ENCODE measurements around the gene METTL26. TPM values are rescaled to one million over a fixed set of nuclear protein-coding genes. Genes with fewer than 3 reads are reported as not detected.

Gene METTL26
- total RNA-seq, 1 donor from 2014 or later, result 68.1 TPM

- H3K9me3 Mint-ChIP-seq (ENCODE audit: low read depth), result no peaks in the 10 kb centered on the region
- no peaks in the 10 kb centered on the region for H3K36me3 Mint-ChIP-seq (ENCODE audit: low read depth)
- no peaks in the 10 kb centered on the region for H3K27me3 Mint-ChIP-seq (ENCODE audit: low read depth)
- no peak for TF ChIP-seq CTCF (IDR thresholded peaks at IDR 0.05)
- DNase-seq (ENCODE audit: low spot score), result no peak
- peaks cover 27% of the 10 kb centered on the region for H3K4me1 Mint-ChIP-seq (ENCODE audit: low read depth)
- no peak overlapping the region for H3K4me3 Mint-ChIP-seq (ENCODE audit: unreplicated experiment)
- H3K27ac Mint-ChIP-seq (ENCODE audit: unreplicated experiment), result no peak overlapping the region
These were observed 4.2 kb downstream of the METTL26 start for GRCh38 chr16:631808-632358.

GRCh38 chr16:630815-631405 is 5.2 kb downstream of the METTL26 start, which contains the start of gene WFIKKN1:
WFIKKN1 (plus strand) TSS chr16:630985; CDS start chr16:631254, 269 bp downstream.
- H3K27me3 Mint-ChIP-seq (ENCODE audit: low read depth), result no peaks in the 10 kb centered on the region
- peaks cover 2% of the 10 kb centered on the region for H3K36me3 Mint-ChIP-seq (ENCODE audit: low read depth)
- no peak for TF ChIP-seq CTCF (IDR thresholded peaks at IDR 0.05)
- H3K9me3 Mint-ChIP-seq (ENCODE audit: low read depth), result no peaks in the 10 kb centered on the region
- peaks cover 30% of the 10 kb centered on the region for H3K4me1 Mint-ChIP-seq (ENCODE audit: low read depth)
- no peak within 1 kb of the TSS for H3K27ac Mint-ChIP-seq (ENCODE audit: unreplicated experiment)
- no peak within 1 kb of the TSS for H3K4me3 Mint-ChIP-seq (ENCODE audit: unreplicated experiment)
- no peak for DNase-seq (ENCODE audit: low spot score)

GRCh38 chr16:630249-630814 is 5.8 kb downstream of the METTL26 start:
- no peak overlapping the region for H3K4me3 Mint-ChIP-seq (ENCODE audit: unreplicated experiment)

GRCh38 chr16:629833-630248 is 6.3 kb downstream of the METTL26 start:
- no peak for DNase-seq (ENCODE audit: low spot score)
- Mint-ChIP-seq H3K4me3 (ENCODE audit: unreplicated experiment) (no peak overlapping the region), H3K4me1 (ENCODE audit: low read depth) (peaks cover 27% of the 10 kb centered on the region), H3K27me3 (ENCODE audit: low read depth) (no peaks in the 10 kb centered on the region), H3K27ac (ENCODE audit: unreplicated experiment) (no peak overlapping the region), H3K9me3 (ENCODE audit: low read depth) (no peaks in the 10 kb centered on the region), H3K36me3 (ENCODE audit: low read depth) (peaks cover 2% of the 10 kb centered on the region)
- TF ChIP-seq CTCF (IDR thresholded peaks at IDR 0.05), result no peak

More at GRCh38 chr16:630249-630814, 5.8 kb downstream of the METTL26 start:
- TF ChIP-seq CTCF (IDR thresholded peaks at IDR 0.05), result no peak
- DNase-seq (ENCODE audit: low spot score), result no peak
- Mint-ChIP-seq H3K27me3 (ENCODE audit: low read depth) (no peaks in the 10 kb centered on the region), H3K27ac (ENCODE audit: unreplicated experiment) (no peak overlapping the region), H3K9me3 (ENCODE audit: low read depth) (no peaks in the 10 kb centered on the region), H3K4me1 (ENCODE audit: low read depth) (peaks cover 30% of the 10 kb centered on the region), H3K36me3 (ENCODE audit: low read depth) (peaks cover 2% of the 10 kb centered on the region)

- no peak for DNase-seq (ENCODE audit: low spot score)
- no peak for TF ChIP-seq CTCF (IDR thresholded peaks at IDR 0.05)
- no peak overlapping the region for H3K4me3 Mint-ChIP-seq (ENCODE audit: unreplicated experiment)
- H3K9me3 Mint-ChIP-seq (ENCODE audit: low read depth), result no peaks in the 10 kb centered on the region
- H3K4me1 Mint-ChIP-seq (ENCODE audit: low read depth), result peaks cover 25% of the 10 kb centered on the region
- no peaks in the 10 kb centered on the region for H3K27me3 Mint-ChIP-seq (ENCODE audit: low read depth)
- H3K36me3 Mint-ChIP-seq (ENCODE audit: low read depth), result peaks cover 2% of the 10 kb centered on the region
- H3K27ac Mint-ChIP-seq (ENCODE audit: unreplicated experiment), result no peak overlapping the region
These were observed 6.8 kb downstream of the METTL26 start for GRCh38 chr16:629185-629832.

All from chondrocyte (in vitro differentiated cells).